ENCODE data around the gene TMC3. TPM values are rescaled to one million over a fixed set of nuclear protein-coding genes. Genes with fewer than 3 reads are reported as not detected.

Gene TMC3
- total RNA-seq, 2 donors from 2014 or later: not detected

- no peak for TF ChIP-seq CTCF (IDR thresholded peaks at IDR 0.05)
- H3K27ac ChIP-seq: peak overlapping the region; percentile 71 to 86
Measured at GRCh38 chr15:81323559-81323943, 50.5 kb downstream of the TMC3 start.

GRCh38 chr15:81322676-81323253 is 51.2 kb downstream of the TMC3 start:
- TF ChIP-seq CTCF (IDR thresholded peaks at IDR 0.05): no peak
- H3K4me3 ChIP-seq: peak overlapping the region in 1 of 2 donors; percentile 81
- DNase-seq (ENCODE audit: low spot score): no peak
- no peak overlapping the region for H3K27ac ChIP-seq
- no peaks in the 10 kb centered on the region for H3K27me3 ChIP-seq
- H3K36me3 ChIP-seq: peaks cover 6% of the 10 kb centered on the region
- peaks cover 0 to 14% of the 10 kb centered on the region in 2 donors for H3K4me1 ChIP-seq
- H3K9me3 ChIP-seq: no peaks in the 10 kb centered on the region

More at GRCh38 chr15:81323559-81323943, 50.5 kb downstream of the TMC3 start:
- no peak for DNase-seq (ENCODE audit: low spot score)
- H3K36me3 ChIP-seq: peaks cover 5% of the 10 kb centered on the region
- H3K27me3 ChIP-seq: no peaks in the 10 kb centered on the region
- H3K4me3 ChIP-seq: peak overlapping the region; percentile 64 to 81
- H3K9me3 ChIP-seq: no peaks in the 10 kb centered on the region
- H3K4me1 ChIP-seq: peaks cover 0 to 14% of the 10 kb centered on the region in 2 donors

- Histone ChIP-seq H3K36me3 (peaks cover 6% of the 10 kb centered on the region), H3K4me1 (peaks cover 0 to 14% of the 10 kb centered on the region in 2 donors), H3K9me3 (no peaks in the 10 kb centered on the region), H3K27me3 (no peaks in the 10 kb centered on the region), H3K27ac (no peak overlapping the region), H3K4me3 (no peak overlapping the region)
- no peak for TF ChIP-seq CTCF (IDR thresholded peaks at IDR 0.05)
- no peak for DNase-seq (ENCODE audit: low spot score)
Measured at GRCh38 chr15:81321667-81322066, 52.3 kb downstream of the TMC3 start.

GRCh38 chr15:81317642-81318017 is 56.4 kb downstream of the TMC3 start:
- no peak for TF ChIP-seq CTCF (IDR thresholded peaks at IDR 0.05)
- Histone ChIP-seq H3K9me3 (no peaks in the 10 kb centered on the region), H3K4me3 (no peak overlapping the region), H3K27me3 (no peaks in the 10 kb centered on the region), H3K27ac (no peak overlapping the region), H3K4me1 (peaks cover 0 to 10% of the 10 kb centered on the region in 2 donors), H3K36me3 (peaks cover 6% of the 10 kb centered on the region)
- DNase-seq (ENCODE audit: low spot score): no peak

- Histone ChIP-seq H3K4me1 (peaks cover 0 to 18% of the 10 kb centered on the region in 2 donors), H3K4me3 (no peak overlapping the region), H3K36me3 (peaks cover 6% of the 10 kb centered on the region), H3K9me3 (no peaks in the 10 kb centered on the region), H3K27me3 (no peaks in the 10 kb centered on the region), H3K27ac (no peak overlapping the region)
- no peak for DNase-seq (ENCODE audit: low spot score)
- TF ChIP-seq CTCF (IDR thresholded peaks at IDR 0.05): no peak
Measured at GRCh38 chr15:81316267-81316666, 57.7 kb downstream of the TMC3 start.

Data from right atrium auricular region (tissue), 2 donors.